Breast epithelium (tissue), 4 donors: ENCODE measurements around the gene TBX2. TPM values are rescaled to one million over a fixed set of nuclear protein-coding genes. Genes with fewer than 3 reads are reported as not detected.

ENCODE experiments used
- DNase-seq, 2 donors: peaks; one replicate each; pipeline ENCODE4 v3.0.0-alpha.2; 2019; ENCODE audit warnings: low spot score in 2 of 2
- H3K27ac ChIP-seq, 2 donors: fragments of 200-600 bp; sonication (generic) in 1 of 2; one replicate each; pipeline ENCODE4 v1.5.1; 2016 to 2019; ENCODE audit warnings: mild to moderate bottlenecking in 1 of 2
- H3K27me3 ChIP-seq, 2 donors: fragments of 200-600 bp; sonication (generic) in 1 of 2; one replicate each; pipeline versions ENCODE4 v1.5.1 to v1.6.0; 2017 to 2019; ENCODE audit warnings: control low read depth in 1 of 2, mild to moderate bottlenecking in 1 of 2
- H3K36me3 ChIP-seq: fragments of 200-600 bp; one replicate; pipeline ENCODE4 v1.5.1; 2019
- H3K4me1 ChIP-seq, 2 donors: fragments of 200-600 bp; sonication (generic); one replicate each; pipeline ENCODE4 v1.5.1; 2016 to 2019; ENCODE audit warnings: control low read depth in 1 of 2
- H3K4me3 ChIP-seq, 3 donors: fragments of 200-600 bp; sonication (generic); 1 replicate in 2 of 3; 2 replicates in 1 of 3; pipeline ENCODE4 v1.5.1; 2016 to 2019; ENCODE audit warnings: mild to moderate bottlenecking in 3 of 3, moderate library complexity in 2 of 3
- H3K9me3 ChIP-seq, 2 donors: fragments of 200-600 bp; sonication (generic) in 1 of 2; one replicate each; pipeline ENCODE4 v1.5.1; 2016 to 2019; ENCODE audit warnings: control low read depth in 1 of 2
- POLR2A ChIP-seq: fragments of 450-650 bp; IDR thresholded peaks from one replicate; pipeline ENCODE4 v1.6.1; 2016; ENCODE audit warnings: antibody characterized with exemption, mild to moderate bottlenecking, moderate library complexity
- POLR2AphosphoS5 ChIP-seq, 3 donors: sonication (generic); formaldehyde crosslinking; IDR thresholded peaks; one replicate each; pipeline ENCODE4 v1.6.1; 2017; ENCODE audit warnings: antibody characterized with exemption in 3 of 3
- intact Hi-C: fragments of 100-400 bp; cut with DNase I; formaldehyde crosslinking; loops from one replicate; pipeline ENCODE4 v1.15.1; 2023; ENCODE audit warnings: low total_unique reads
- total RNA-seq, 3 donors: library from RNA; depleted of rRNA; stranded (reverse); fragments of >200 nt; gene quantifications; one replicate each; pipeline ENCODE4 v1.1.0, GENCODE V29; 2016
- TF ChIP-seq, protein P1 (sequence below), 3 donors: fragments of 450-650 bp; IDR thresholded peaks; one replicate each; pipeline ENCODE4 v1.5.1; 2016 to 2017; ENCODE audit warnings: antibody characterized with exemption in 3 of 3, mild to moderate bottlenecking in 3 of 3, moderate library complexity in 3 of 3

Gene TBX2
- total RNA-seq, 3 donors from 2014 or later, result 4.8 to 8.5 (median 5.7) TPM

DNA sequence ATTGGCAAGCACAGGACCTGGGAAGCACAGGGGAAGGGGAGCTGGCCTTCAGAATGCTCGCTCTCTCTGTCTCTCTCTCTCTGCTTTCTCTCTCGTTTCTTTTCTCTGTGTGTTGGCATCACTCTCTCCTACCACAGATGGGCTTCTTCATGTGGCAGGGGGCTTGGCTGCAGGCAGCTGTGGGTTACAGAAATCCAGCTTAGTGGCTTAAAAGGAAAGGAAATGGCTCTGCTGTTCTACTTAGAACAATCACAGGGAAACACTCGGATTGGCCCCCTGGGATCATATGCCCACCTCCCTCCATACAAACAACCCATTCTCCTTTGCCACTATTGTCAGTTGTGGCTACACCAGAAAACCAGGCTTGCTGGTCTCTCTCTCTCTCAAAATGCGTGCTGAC lies 20.4 kb downstream of the TBX2 start:
- peaks cover 0 to 36% of the 10 kb centered on the region in 2 donors for H3K27me3 ChIP-seq
- TF ChIP-seq POLR2AphosphoS5 (IDR thresholded peaks at IDR 0.05), result no peak
- no peak for TF ChIP-seq POLR2A
- TF ChIP-seq, protein P1, sequence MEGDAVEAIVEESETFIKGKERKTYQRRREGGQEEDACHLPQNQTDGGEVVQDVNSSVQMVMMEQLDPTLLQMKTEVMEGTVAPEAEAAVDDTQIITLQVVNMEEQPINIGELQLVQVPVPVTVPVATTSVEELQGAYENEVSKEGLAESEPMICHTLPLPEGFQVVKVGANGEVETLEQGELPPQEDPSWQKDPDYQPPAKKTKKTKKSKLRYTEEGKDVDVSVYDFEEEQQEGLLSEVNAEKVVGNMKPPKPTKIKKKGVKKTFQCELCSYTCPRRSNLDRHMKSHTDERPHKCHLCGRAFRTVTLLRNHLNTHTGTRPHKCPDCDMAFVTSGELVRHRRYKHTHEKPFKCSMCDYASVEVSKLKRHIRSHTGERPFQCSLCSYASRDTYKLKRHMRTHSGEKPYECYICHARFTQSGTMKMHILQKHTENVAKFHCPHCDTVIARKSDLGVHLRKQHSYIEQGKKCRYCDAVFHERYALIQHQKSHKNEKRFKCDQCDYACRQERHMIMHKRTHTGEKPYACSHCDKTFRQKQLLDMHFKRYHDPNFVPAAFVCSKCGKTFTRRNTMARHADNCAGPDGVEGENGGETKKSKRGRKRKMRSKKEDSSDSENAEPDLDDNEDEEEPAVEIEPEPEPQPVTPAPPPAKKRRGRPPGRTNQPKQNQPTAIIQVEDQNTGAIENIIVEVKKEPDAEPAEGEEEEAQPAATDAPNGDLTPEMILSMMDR (IDR thresholded peaks at IDR 0.05), result no peak
- no peak for DNase-seq

DNA sequence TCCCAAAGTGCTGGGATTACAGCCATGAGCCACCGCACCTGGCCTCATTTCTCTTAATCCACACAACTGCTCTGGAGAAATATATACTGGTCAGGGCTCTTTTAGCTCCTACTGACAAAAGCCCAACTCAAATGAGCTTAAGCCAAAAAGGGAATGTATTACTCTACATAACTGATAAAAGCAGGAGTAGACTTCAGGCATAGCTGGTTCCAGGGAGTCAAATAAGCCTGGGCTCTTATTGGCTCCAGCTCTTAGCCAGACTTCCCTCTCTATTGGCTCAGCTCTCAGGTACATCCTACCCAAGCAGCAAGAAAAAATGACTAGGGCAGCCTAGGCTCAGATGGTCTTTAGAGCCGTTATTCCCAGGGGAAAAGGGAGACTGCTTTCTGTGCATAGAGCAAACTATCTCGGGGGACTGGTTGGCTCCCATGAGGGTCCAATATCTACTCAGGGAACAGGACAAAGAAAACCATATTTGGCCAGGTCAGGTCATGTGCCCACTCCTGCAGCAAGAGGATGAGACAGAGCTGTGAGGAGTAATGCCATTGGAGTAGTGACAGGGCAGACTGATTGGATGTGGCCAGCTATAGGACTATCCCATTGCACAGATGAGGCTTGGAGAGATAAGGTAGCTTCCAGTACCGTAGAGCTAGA lies 21.2 kb downstream of the TBX2 start:
- H3K36me3 ChIP-seq, result no peaks in the 10 kb centered on the region
- DNase-seq, result no peak
- intact Hi-C loops, result no loop called here
- H3K9me3 ChIP-seq, result no peaks in the 10 kb centered on the region
- peaks cover under 1 to 44% of the 10 kb centered on the region in 2 donors for H3K27me3 ChIP-seq
- H3K4me3 ChIP-seq, result no peak overlapping the region
- no peak for TF ChIP-seq POLR2AphosphoS5 (IDR thresholded peaks at IDR 0.05)
- TF ChIP-seq, protein P1 (IDR thresholded peaks at IDR 0.05), result no peak
- H3K27ac ChIP-seq, result no peak overlapping the region
- H3K4me1 ChIP-seq, result peaks cover 0 to 10% of the 10 kb centered on the region in 2 donors

More for the DNA sequence above, 20.4 kb downstream of the TBX2 start:
- Histone ChIP-seq H3K9me3 (no peaks in the 10 kb centered on the region), H3K27ac (no peak overlapping the region), H3K4me1 (peaks cover 0 to 10% of the 10 kb centered on the region in 2 donors), H3K36me3 (no peaks in the 10 kb centered on the region), H3K4me3 (no peak overlapping the region)
- intact Hi-C loops, result no loop called here

DNA sequence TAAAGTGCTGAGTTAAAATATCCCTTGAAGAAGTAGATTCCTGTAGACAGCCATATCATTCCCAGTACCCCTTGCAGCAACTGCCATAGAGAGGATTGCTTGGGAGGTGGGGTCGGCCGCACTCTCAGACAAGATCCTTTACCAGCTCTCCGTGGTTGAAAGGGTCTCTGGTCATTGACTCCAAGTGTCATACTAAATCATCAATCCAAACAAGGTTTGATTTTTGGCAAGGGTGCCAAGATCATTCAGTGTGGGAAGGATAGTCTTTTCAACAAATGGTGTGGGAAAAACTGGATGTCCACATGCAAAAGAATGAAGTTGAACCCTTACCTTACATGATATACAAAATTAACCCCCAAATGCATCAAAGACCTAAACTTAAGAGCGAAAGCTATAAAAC lies 21.8 kb downstream of the TBX2 start:
- Histone ChIP-seq H3K27ac (no peak overlapping the region), H3K4me1 (peaks cover 0 to 8% of the 10 kb centered on the region in 2 donors), H3K9me3 (no peaks in the 10 kb centered on the region), H3K27me3 (peaks cover 4 to 48% of the 10 kb centered on the region in 2 donors), H3K36me3 (no peaks in the 10 kb centered on the region), H3K4me3 (no peak overlapping the region)
- intact Hi-C loops, result no loop called here
- TF ChIP-seq, protein P1 (IDR thresholded peaks at IDR 0.05), result no peak
- TF ChIP-seq POLR2A (no peak), POLR2AphosphoS5 (IDR thresholded peaks at IDR 0.05) (no peak)
- DNase-seq, result no peak

DNA sequence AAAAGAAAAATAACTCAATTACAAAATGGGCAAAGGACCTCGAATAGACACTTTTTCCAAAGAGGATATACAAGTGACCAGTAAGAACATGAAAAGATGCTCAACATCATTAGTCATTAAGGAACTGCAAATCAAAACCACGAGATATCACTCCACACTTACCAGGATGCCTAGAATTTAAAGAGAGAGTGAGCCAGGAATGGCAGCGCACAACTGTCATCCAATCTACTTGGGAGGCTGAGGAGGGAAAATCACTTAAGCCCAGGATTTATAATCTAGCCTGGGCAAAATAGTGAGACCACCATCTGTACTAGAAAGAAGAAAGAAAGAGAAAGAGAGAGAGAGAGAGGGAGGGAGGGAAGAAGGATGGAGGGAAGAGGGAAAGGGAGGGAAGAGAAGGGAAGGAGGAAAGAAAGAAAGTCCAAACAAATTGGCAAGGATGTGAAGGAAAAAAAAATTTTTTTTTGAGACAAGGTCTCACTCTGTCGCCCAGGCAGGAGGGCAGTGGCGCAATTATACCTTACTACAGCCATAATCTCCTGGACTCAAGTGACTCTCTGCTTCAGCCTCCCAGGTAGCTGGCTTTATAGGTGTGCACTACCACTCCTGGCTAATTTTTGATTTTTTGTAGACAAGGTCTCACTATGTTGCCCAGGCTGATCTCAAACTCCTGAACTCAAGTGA lies 22.6 kb downstream of the TBX2 start:
- no peaks in the 10 kb centered on the region for H3K9me3 ChIP-seq
- H3K4me1 ChIP-seq, result no peaks in the 10 kb centered on the region
- no peak overlapping the region for H3K4me3 ChIP-seq
- DNase-seq, result no peak
- no peaks in the 10 kb centered on the region for H3K36me3 ChIP-seq
- no peak for TF ChIP-seq POLR2AphosphoS5 (IDR thresholded peaks at IDR 0.05)
- no peak for TF ChIP-seq POLR2A
- TF ChIP-seq, protein P1 (IDR thresholded peaks at IDR 0.05), result no peak
- intact Hi-C loops, result no loop called here
- H3K27me3 ChIP-seq, result peaks cover 4 to 48% of the 10 kb centered on the region in 2 donors
- no peak overlapping the region for H3K27ac ChIP-seq

DNA sequence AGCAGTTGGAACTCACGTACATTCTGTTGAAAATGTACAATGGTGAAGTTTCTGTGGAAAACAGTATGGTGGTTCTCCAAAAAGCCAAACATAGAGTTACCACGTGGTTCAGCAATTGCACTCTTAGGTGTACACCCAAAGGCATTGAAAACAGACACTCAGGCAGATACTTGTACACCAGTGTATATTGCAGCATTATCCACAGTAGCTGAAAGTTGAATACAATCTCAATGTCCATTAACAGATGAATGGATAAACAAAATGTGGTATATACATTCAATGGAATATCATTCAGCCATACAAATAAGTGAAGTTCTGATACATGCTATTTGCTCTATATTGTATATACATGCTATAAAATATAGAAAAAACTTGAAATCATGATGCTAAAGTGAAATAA lies 23.2 kb downstream of the TBX2 start:
- Histone ChIP-seq H3K36me3 (no peaks in the 10 kb centered on the region), H3K4me1 (no peaks in the 10 kb centered on the region), H3K27ac (no peak overlapping the region), H3K27me3 (peaks cover 4 to 48% of the 10 kb centered on the region in 2 donors), H3K9me3 (no peaks in the 10 kb centered on the region), H3K4me3 (no peak overlapping the region)
- intact Hi-C loops, result no loop called here
- no peak for DNase-seq
- TF ChIP-seq POLR2AphosphoS5 (IDR thresholded peaks at IDR 0.05) (no peak), POLR2A (no peak)
- TF ChIP-seq, protein P1 (IDR thresholded peaks at IDR 0.05), result no peak
